K562 (cell line): ENCODE results near the gene GABARAPL1.

Experiments
- CTCF ChIP-seq, 3 experiments: IDR thresholded peaks in 2 of 3; conservative IDR thresholded peaks in 1 of 3; 2 replicates each; pipeline ENCODE4 v1.5.1; 2011 to 2012; ENCODE audit warnings: low read length in 3 of 3, mild to moderate bottlenecking in 3 of 3, control low read depth in 2 of 3, improper control_type of control experiment in 1 of 3, inconsistent platforms in 1 of 3, low read depth in 1 of 3, mixed read lengths in 1 of 3, moderate library complexity in 1 of 3; ENCODE audit not compliant: insufficient read depth in 2 of 3
- MAFK ChIP-seq: IDR thresholded peaks from 2 replicates; pipeline ENCODE4 v1.6.1; 2011; ENCODE audit warnings: low read length, improper control_type of control experiment

GRCh38 chr12:10214136-10214894 is 1.6 kb downstream of the GABARAPL1 start:
- TF ChIP-seq MAFK: no peak
- TF ChIP-seq CTCF (IDR thresholded peaks at IDR 0.05 in 2 of 3, conservative IDR thresholded peaks at IDR 0.05 in 1 of 3; ENCODE audit: insufficient read depth in 2 of 3, low read depth in 1 of 3, low read length in 3 of 3): no peak
